ENCODE measurements around the gene SERPINA3. TPM values are rescaled to one million over a fixed set of nuclear protein-coding genes. Genes with fewer than 3 reads are reported as not detected.

The SERPINA3 gene
- total RNA-seq, 1 experiment from 2014 or later: 0.17 TPM

DNA sequence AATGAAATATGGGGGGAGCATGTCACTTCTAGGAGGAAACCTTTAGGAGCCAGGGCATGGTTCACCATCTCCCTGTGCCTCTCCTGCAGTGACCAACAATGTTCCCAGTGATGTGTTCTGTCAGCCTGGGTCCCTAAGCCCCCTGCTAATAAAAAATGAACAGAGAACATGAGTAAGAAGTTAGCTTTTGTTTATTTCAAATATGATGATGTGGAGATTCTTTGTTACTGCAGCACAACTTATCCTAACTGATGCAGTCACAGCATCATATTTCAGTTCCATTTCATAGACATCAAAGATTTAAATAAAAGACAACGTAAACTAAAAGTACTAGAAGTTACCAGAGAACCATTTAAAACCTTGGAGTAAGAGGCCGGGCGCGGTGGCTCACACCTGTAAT, 43.9 kb downstream of the SERPINA3 start:
- no peaks in the 10 kb centered on the region for H3K36me3 ChIP-seq (ENCODE audit: insufficient read depth, low read length, poor library complexity, severe bottlenecking)
- no peaks in the 10 kb centered on the region for H3K9me3 ChIP-seq (ENCODE audit: low read depth, low read length, poor library complexity, severe bottlenecking)
- intact Hi-C loops (cut with micrococcal nuclease; ENCODE audit: unreplicated experiment): no loop called here
- CTCF ChIA-PET: no interaction called here
- H3K27me3 ChIP-seq (replicated peaks; ENCODE audit: insufficient read depth, low read depth, low read length, poor library complexity): no peaks in the 10 kb centered on the region
- BruUV-seq (replicated peaks): no TSS peak
- POLR2A ChIA-PET (ENCODE audit: low non-redundant PET): no interaction called here
- H3K4me3 ChIP-seq (ENCODE audit: low read depth, low read length, poor library complexity, severe bottlenecking): no peak overlapping the region
- no peaks in the 10 kb centered on the region for H3K4me1 ChIP-seq (ENCODE audit: insufficient read depth, low read length, poor library complexity, severe bottlenecking)
- no peak for TF ChIP-seq EZH2 (IDR thresholded peaks at IDR 0.05; ENCODE audit: borderline replicate concordance, low read depth, low read length, poor library complexity, severe bottlenecking)
- TF ChIP-seq, protein P1, sequence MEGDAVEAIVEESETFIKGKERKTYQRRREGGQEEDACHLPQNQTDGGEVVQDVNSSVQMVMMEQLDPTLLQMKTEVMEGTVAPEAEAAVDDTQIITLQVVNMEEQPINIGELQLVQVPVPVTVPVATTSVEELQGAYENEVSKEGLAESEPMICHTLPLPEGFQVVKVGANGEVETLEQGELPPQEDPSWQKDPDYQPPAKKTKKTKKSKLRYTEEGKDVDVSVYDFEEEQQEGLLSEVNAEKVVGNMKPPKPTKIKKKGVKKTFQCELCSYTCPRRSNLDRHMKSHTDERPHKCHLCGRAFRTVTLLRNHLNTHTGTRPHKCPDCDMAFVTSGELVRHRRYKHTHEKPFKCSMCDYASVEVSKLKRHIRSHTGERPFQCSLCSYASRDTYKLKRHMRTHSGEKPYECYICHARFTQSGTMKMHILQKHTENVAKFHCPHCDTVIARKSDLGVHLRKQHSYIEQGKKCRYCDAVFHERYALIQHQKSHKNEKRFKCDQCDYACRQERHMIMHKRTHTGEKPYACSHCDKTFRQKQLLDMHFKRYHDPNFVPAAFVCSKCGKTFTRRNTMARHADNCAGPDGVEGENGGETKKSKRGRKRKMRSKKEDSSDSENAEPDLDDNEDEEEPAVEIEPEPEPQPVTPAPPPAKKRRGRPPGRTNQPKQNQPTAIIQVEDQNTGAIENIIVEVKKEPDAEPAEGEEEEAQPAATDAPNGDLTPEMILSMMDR (conservative IDR thresholded peaks at IDR 0.05; ENCODE audit: low read depth, low read length): no peak
- no peak for DNase-seq (ENCODE audit: low spot score)
- H3K27ac ChIP-seq (ENCODE audit: low read depth, low read length, poor library complexity, severe bottlenecking): no peak overlapping the region

DNA sequence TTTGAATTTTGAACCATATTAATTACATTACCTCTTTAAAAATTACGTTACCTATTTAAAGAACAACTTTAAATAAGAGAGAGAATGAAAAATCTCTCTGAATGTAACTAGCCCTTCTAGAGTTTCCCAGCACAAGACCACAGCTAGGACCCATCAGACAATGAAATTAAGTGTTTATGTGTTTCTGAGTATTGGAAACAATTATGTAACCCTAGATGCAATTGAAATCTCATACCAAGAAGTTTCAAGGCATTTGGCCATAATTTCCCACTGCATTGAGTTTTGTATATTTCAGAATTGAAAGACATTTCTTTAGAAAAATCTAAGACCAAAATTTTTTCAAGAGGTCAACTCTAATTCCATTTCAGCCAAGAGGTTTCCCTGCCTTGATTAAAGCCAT, 47.1 kb downstream of the SERPINA3 start:
- Histone ChIP-seq H3K9me3 (ENCODE audit: low read depth, low read length, poor library complexity, severe bottlenecking) (no peaks in the 10 kb centered on the region), H3K4me3 (ENCODE audit: low read depth, low read length, poor library complexity, severe bottlenecking) (no peak overlapping the region), H3K36me3 (ENCODE audit: insufficient read depth, low read length, poor library complexity, severe bottlenecking) (no peaks in the 10 kb centered on the region), H3K27me3 (replicated peaks; ENCODE audit: insufficient read depth, low read depth, low read length, poor library complexity) (no peaks in the 10 kb centered on the region), H3K27ac (ENCODE audit: low read depth, low read length, poor library complexity, severe bottlenecking) (no peak overlapping the region), H3K4me1 (ENCODE audit: insufficient read depth, low read length, poor library complexity, severe bottlenecking) (no peaks in the 10 kb centered on the region)
- no peak for TF ChIP-seq EZH2 (IDR thresholded peaks at IDR 0.05; ENCODE audit: borderline replicate concordance, low read depth, low read length, poor library complexity, severe bottlenecking)
- TF ChIP-seq, protein P1 (conservative IDR thresholded peaks at IDR 0.05; ENCODE audit: low read depth, low read length): no peak
- no TSS peak for BruUV-seq (replicated peaks)
- no peak for DNase-seq (ENCODE audit: low spot score)
- ChIA-PET POLR2A (ENCODE audit: low non-redundant PET) (no interaction called here), CTCF (no interaction called here)
- intact Hi-C loops (cut with micrococcal nuclease; ENCODE audit: unreplicated experiment): no loop called here

- ChIA-PET CTCF (no interaction called here), POLR2A (ENCODE audit: low non-redundant PET) (no interaction called here)
- no TSS peak for BruUV-seq (replicated peaks)
- Histone ChIP-seq H3K27me3 (replicated peaks; ENCODE audit: insufficient read depth, low read depth, low read length, poor library complexity) (no peaks in the 10 kb centered on the region), H3K36me3 (ENCODE audit: insufficient read depth, low read length, poor library complexity, severe bottlenecking) (no peaks in the 10 kb centered on the region), H3K4me1 (ENCODE audit: insufficient read depth, low read length, poor library complexity, severe bottlenecking) (no peaks in the 10 kb centered on the region), H3K9me3 (ENCODE audit: low read depth, low read length, poor library complexity, severe bottlenecking) (no peaks in the 10 kb centered on the region), H3K4me3 (ENCODE audit: low read depth, low read length, poor library complexity, severe bottlenecking) (no peak overlapping the region), H3K27ac (ENCODE audit: low read depth, low read length, poor library complexity, severe bottlenecking) (no peak overlapping the region)
- no peak for TF ChIP-seq EZH2 (IDR thresholded peaks at IDR 0.05; ENCODE audit: borderline replicate concordance, low read depth, low read length, poor library complexity, severe bottlenecking)
- TF ChIP-seq, protein P1 (conservative IDR thresholded peaks at IDR 0.05; ENCODE audit: low read depth, low read length): no peak
- intact Hi-C loops (cut with micrococcal nuclease; ENCODE audit: unreplicated experiment): no loop called here
- no peak for DNase-seq (ENCODE audit: low spot score)
Observed at GRCh38 chr14:94659901-94660300, 47.7 kb downstream of the SERPINA3 start.
